ENCODE data around the gene PPIF. TPM values are rescaled to one million over a fixed set of nuclear protein-coding genes. Genes with fewer than 3 reads are reported as not detected.

PPIF gene
- total RNA-seq, 2 donors from 2014 or later = 19.2 to 67.9 TPM

- Histone ChIP-seq H3K27ac (no peak overlapping the region), H3K27me3 (no peaks in the 10 kb centered on the region), H3K4me3 (no peak overlapping the region), H3K4me1 (peaks cover 15% of the 10 kb centered on the region), H3K36me3 (replicated peaks in 1 of 2; ENCODE audit: insufficient read depth in 1 of 2, low read depth in 2 of 2) (no peaks in the 10 kb centered on the region), H3K9me3 (no peaks in the 10 kb centered on the region)
- DNase-seq (peak in 1 of 4 donors; percentile 5), ATAC-seq (no peak)
- TF ChIP-seq POLR2A (IDR thresholded peaks at IDR 0.05) (no peak), CTCF (IDR thresholded peaks at IDR 0.05) (no peak)
- 90 to 96% methylated on average over 4 to 10 of the region's 12 CpGs for WGBS, 2 donors
- intact Hi-C loops (cut with DNase I) = no loop called here
Observed at GRCh38 chr10:79383974-79384606, 36.8 kb downstream of the PPIF start.

GRCh38 chr10:79384773-79385391 lies 37.6 kb downstream of the PPIF start:
- whole genome bisulfite sequencing, 2 donors = 90 to 96% methylated on average over 11 to 14 of the region's 14 CpGs
- no peaks in the 10 kb centered on the region for H3K36me3 ChIP-seq (replicated peaks in 1 of 2; ENCODE audit: insufficient read depth in 1 of 2, low read depth in 2 of 2)
- DNase-seq = no peak
- H3K27me3 ChIP-seq = no peaks in the 10 kb centered on the region
- intact Hi-C loops (cut with DNase I) = no loop called here
- H3K9me3 ChIP-seq = no peaks in the 10 kb centered on the region
- no peak for ATAC-seq
- TF ChIP-seq CTCF (IDR thresholded peaks at IDR 0.05) (no peak), POLR2A (IDR thresholded peaks at IDR 0.05) (no peak)
- H3K4me1 ChIP-seq = peaks cover 10% of the 10 kb centered on the region
- H3K4me3 ChIP-seq = no peak overlapping the region
- H3K27ac ChIP-seq = no peak overlapping the region

- ATAC-seq (no peak), DNase-seq (peak in 1 of 4 donors; percentile 3)
- H3K4me1 ChIP-seq = peaks cover 5% of the 10 kb centered on the region
- H3K27ac ChIP-seq = no peak overlapping the region
- H3K4me3 ChIP-seq = no peak overlapping the region
- TF ChIP-seq POLR2A (IDR thresholded peaks at IDR 0.05) (no peak), CTCF (IDR thresholded peaks at IDR 0.05) (no peak)
- no peaks in the 10 kb centered on the region for H3K9me3 ChIP-seq
- H3K27me3 ChIP-seq = no peaks in the 10 kb centered on the region
- H3K36me3 ChIP-seq (replicated peaks in 1 of 2; ENCODE audit: insufficient read depth in 1 of 2, low read depth in 2 of 2) = no peaks in the 10 kb centered on the region
- WGBS, 2 donors = 93 to 95% methylated on average over 7 to 9 of the region's 9 CpGs
- intact Hi-C loops (cut with DNase I) = no loop called here
Observed at GRCh38 chr10:79385392-79385795, 38.1 kb downstream of the PPIF start.

- 89 to 96% methylated on average over 13 to 28 of the region's 28 CpGs for WGBS, 2 donors
- peak in 1 of 4 donors; percentile 3 for DNase-seq
- no peaks in the 10 kb centered on the region for H3K4me1 ChIP-seq
Observed at GRCh38 chr10:79385804-79386531, 38.7 kb downstream of the PPIF start.

More at GRCh38 chr10:79385804-79386531, 38.7 kb downstream of the PPIF start:
- H3K27me3 ChIP-seq = no peaks in the 10 kb centered on the region
- no peaks in the 10 kb centered on the region for H3K9me3 ChIP-seq
- no peaks in the 10 kb centered on the region for H3K36me3 ChIP-seq (replicated peaks in 1 of 2; ENCODE audit: insufficient read depth in 1 of 2, low read depth in 2 of 2)
- no peak for ATAC-seq
- no peak for TF ChIP-seq CTCF (IDR thresholded peaks at IDR 0.05)
- TF ChIP-seq POLR2A (IDR thresholded peaks at IDR 0.05) = no peak
- intact Hi-C loops (cut with DNase I) = no loop called here
- H3K27ac ChIP-seq = no peak overlapping the region
- no peak overlapping the region for H3K4me3 ChIP-seq
